ENCODE data around the gene AQP12B.

AQP12B gene

DNA sequence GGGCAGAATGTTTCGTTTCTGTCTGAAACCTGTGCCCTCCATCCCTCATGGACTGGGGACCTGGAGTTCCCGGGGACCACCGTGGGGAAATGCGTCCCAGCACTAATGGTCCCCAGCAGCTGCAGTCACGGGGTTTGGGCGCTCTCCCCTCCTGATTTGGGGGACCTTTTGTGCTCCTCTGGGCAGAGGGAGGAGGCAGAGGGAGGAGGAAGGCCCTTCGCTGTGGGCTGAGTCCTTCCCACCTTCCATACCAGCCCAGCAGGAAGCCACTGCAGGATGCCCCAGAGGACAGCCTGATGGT, 54.2 kb downstream of the AQP12B start:
- H3K79me2 ChIP-seq (ENCODE audit: control insufficient read depth, low read length) = no peaks in the 10 kb centered on the region
- TF ChIP-seq, protein P1, sequence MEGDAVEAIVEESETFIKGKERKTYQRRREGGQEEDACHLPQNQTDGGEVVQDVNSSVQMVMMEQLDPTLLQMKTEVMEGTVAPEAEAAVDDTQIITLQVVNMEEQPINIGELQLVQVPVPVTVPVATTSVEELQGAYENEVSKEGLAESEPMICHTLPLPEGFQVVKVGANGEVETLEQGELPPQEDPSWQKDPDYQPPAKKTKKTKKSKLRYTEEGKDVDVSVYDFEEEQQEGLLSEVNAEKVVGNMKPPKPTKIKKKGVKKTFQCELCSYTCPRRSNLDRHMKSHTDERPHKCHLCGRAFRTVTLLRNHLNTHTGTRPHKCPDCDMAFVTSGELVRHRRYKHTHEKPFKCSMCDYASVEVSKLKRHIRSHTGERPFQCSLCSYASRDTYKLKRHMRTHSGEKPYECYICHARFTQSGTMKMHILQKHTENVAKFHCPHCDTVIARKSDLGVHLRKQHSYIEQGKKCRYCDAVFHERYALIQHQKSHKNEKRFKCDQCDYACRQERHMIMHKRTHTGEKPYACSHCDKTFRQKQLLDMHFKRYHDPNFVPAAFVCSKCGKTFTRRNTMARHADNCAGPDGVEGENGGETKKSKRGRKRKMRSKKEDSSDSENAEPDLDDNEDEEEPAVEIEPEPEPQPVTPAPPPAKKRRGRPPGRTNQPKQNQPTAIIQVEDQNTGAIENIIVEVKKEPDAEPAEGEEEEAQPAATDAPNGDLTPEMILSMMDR (IDR thresholded peaks at IDR 0.05; ENCODE audit: low read depth, low read length, poor library complexity, severe bottlenecking) = no peak
- TF ChIP-seq EZH2phosphoT487 (IDR thresholded peaks at IDR 0.05; ENCODE audit: borderline replicate concordance, low read length) = no peak
- no peak overlapping the region for H3K4me2 ChIP-seq (ENCODE audit: low read length)
- H3K4me1 ChIP-seq (ENCODE audit: control insufficient read depth, low read length) = peaks cover 14% of the 10 kb centered on the region
- H3K36me3 ChIP-seq (ENCODE audit: control insufficient read depth, low read length) = no peaks in the 10 kb centered on the region
- H4K20me1 ChIP-seq (ENCODE audit: control insufficient read depth, insufficient read depth, low read depth, low read length) = no peaks in the 10 kb centered on the region
- H3K9me3 ChIP-seq (ENCODE audit: control insufficient read depth, insufficient read depth, low read length) = peaks cover 3% of the 10 kb centered on the region; the same call in 1 of the 2 replicates
- no peaks in the 10 kb centered on the region for H3F3A ChIP-seq (ENCODE audit: control insufficient read depth, insufficient read depth)
- no peaks in the 10 kb centered on the region for H3K27me3 ChIP-seq (ENCODE audit: control insufficient read depth, low read length)
- no peak overlapping the region for H3K4me3 ChIP-seq (ENCODE audit: low read length)
- H3K9me2 ChIP-seq (replicated peaks; ENCODE audit: control insufficient read depth, low read length) = no peaks in the 10 kb centered on the region
- no peak overlapping the region for H3K27ac ChIP-seq (ENCODE audit: low read depth, low read length)

DNA sequence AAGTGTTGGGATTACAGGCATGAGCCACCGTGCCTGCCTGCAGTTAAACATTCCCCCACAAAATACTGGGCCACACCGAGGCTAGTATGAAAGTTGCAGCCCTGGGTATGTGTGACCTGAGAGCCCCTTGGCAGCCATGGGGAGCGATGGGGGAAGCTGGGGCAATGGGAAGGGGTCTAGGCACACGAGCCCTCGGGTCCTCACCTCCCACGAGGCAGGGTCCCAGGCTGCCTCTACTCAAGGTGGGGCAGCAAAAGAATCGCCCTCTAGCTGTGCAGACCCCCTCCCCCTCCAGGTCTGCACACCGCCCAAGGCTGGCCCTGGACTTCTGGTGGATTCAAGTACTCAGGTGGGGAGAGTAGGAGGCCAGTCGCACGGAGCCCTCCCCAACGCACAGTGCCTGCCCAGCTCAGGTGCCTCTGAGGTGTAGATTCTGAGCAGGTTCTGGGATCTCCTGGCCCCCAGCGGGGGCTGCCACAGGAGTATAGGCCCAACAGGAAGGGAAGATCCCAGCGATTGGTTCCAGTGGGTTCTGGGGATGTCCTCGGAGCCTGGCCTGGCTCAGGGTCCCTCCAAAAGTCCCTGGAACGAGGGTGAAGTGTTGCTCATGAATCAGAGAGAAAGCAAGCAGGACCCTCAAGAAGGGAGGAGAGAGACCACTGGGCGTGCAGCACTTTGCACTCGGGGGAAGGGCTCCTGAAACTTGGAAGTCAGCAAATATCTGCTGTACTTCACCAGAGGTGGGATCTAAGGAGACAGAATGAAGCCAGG, 54.8 kb downstream of the AQP12B start:
- H3K79me2 ChIP-seq (ENCODE audit: control insufficient read depth, low read length) = no peaks in the 10 kb centered on the region
- H3K27me3 ChIP-seq (ENCODE audit: control insufficient read depth, low read length) = no peaks in the 10 kb centered on the region
- no peak overlapping the region for H3K27ac ChIP-seq (ENCODE audit: low read depth, low read length)
- H3K36me3 ChIP-seq (ENCODE audit: control insufficient read depth, low read length) = no peaks in the 10 kb centered on the region
- H3K9me2 ChIP-seq (replicated peaks; ENCODE audit: control insufficient read depth, low read length) = no peaks in the 10 kb centered on the region
- H3K4me1 ChIP-seq (ENCODE audit: control insufficient read depth, low read length) = peaks cover 18% of the 10 kb centered on the region
- no peak overlapping the region for H3K4me3 ChIP-seq (ENCODE audit: low read length)
- H3F3A ChIP-seq (ENCODE audit: control insufficient read depth, insufficient read depth) = no peaks in the 10 kb centered on the region
- H3K9me3 ChIP-seq (ENCODE audit: control insufficient read depth, insufficient read depth, low read length) = peaks cover 3% of the 10 kb centered on the region; the same call in 1 of the 2 replicates
- TF ChIP-seq, protein P1 (IDR thresholded peaks at IDR 0.05; ENCODE audit: low read depth, low read length, poor library complexity, severe bottlenecking) = no peak
- TF ChIP-seq EZH2phosphoT487 (IDR thresholded peaks at IDR 0.05; ENCODE audit: borderline replicate concordance, low read length) = no peak
- no peak overlapping the region for H3K4me2 ChIP-seq (ENCODE audit: low read length)
- no peaks in the 10 kb centered on the region for H4K20me1 ChIP-seq (ENCODE audit: control insufficient read depth, insufficient read depth, low read depth, low read length)

DNA sequence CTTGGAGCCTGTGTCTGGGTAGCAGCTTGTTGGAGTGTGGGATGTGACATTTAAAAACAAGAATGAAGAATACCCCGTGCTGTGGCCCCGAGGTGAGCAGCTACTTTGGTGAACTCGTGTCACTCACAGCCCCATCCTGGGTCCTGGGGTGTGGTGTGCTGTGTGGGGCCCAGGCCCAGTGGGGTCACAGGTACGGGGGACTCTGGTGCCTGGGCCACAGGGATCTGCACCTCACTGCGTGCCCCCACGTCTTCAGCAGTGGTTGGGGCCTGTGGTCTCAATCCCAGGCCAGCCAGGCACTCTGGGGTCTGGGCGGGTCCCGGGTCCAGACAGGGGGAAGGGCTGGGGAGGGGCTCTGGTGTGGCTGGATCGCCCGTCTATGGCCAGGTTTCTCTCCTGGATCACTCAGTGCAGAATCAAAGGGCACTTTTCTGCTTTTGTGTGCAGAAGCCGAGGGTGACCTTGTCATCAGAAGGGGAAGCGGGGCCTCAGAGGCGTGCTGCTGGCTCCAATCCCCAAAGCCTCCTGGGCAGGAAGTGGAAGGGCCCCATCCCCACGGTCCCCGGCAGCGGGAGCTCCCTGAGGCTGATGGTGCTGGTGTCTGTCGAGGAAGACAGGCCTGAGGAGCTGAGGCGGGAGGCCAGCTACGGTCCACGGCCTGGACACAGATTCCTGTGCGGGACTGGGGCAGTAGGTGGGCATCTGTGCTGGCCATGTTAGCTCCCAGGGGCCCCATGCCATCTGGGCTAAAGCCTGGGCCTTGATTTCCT, 56.0 kb downstream of the AQP12B start:
- H3K4me3 ChIP-seq (ENCODE audit: low read length) = no peak overlapping the region
- no peaks in the 10 kb centered on the region for H3K9me2 ChIP-seq (replicated peaks; ENCODE audit: control insufficient read depth, low read length)
- peak overlapping the region; percentile 35 for H3K4me2 ChIP-seq (ENCODE audit: low read length)
- TF ChIP-seq, protein P1 (IDR thresholded peaks at IDR 0.05; ENCODE audit: low read depth, low read length, poor library complexity, severe bottlenecking) = no peak
- TF ChIP-seq EZH2phosphoT487 (IDR thresholded peaks at IDR 0.05; ENCODE audit: borderline replicate concordance, low read length) = no peak
- no peak overlapping the region for H3K27ac ChIP-seq (ENCODE audit: low read depth, low read length)
- peaks cover 29% of the 10 kb centered on the region for H3K4me1 ChIP-seq (ENCODE audit: control insufficient read depth, low read length)
- no peaks in the 10 kb centered on the region for H3F3A ChIP-seq (ENCODE audit: control insufficient read depth, insufficient read depth)
- no peaks in the 10 kb centered on the region for H3K79me2 ChIP-seq (ENCODE audit: control insufficient read depth, low read length)
- no peaks in the 10 kb centered on the region for H4K20me1 ChIP-seq (ENCODE audit: control insufficient read depth, insufficient read depth, low read depth, low read length)
- no peaks in the 10 kb centered on the region for H3K36me3 ChIP-seq (ENCODE audit: control insufficient read depth, low read length)
- H3K27me3 ChIP-seq (ENCODE audit: control insufficient read depth, low read length) = no peaks in the 10 kb centered on the region
- no peaks in the 10 kb centered on the region for H3K9me3 ChIP-seq (ENCODE audit: control insufficient read depth, insufficient read depth, low read length)

Measured in DOHH2 (cell line).